ENCODE measurements around the gene MS4A4E.
"Not testable (repeated sequence)": the region's sequence is repeated elsewhere in the genome, so short reads cannot be mapped to it uniquely, and the experiment has no call there.

The MS4A4E gene

GRCh38 chr11:60209977-60210376, 33.0 kb downstream of the MS4A4E start:
- Histone ChIP-seq H3K36me3 (peaks cover 0 to 6% (median 0%) of the 10 kb centered on the region in 11 experiments; a peak in 3 of 22 replicates), H3K4me3 (no peak overlapping the region), H3K9ac (no peak overlapping the region), H3K27ac (no peak overlapping the region), H3K4me1 (peaks cover 0 to 12% (median 0%) of the 10 kb centered on the region in 10 experiments; a peak in 6 of 20 replicates), H3K4me2 (no peak overlapping the region), H3K27me3 (no peaks in the 10 kb centered on the region), H4K20me1 (no peaks in the 10 kb centered on the region), H3K9me3 (replicated peaks in 1 of 11) (0 out of 22 replicates have a peak, but pooled peaks cover 0 to 7% (median 0%) of the 10 kb centered on the region in 11 experiments)
- TF ChIP-seq Cebpa-rat (IDR thresholded peaks at IDR 0.05): no peak

- Histone ChIP-seq H3K36me3 (peaks cover 0 to 6% (median 0%) of the 10 kb centered on the region in 11 experiments; a peak in 3 of 22 replicates), H4K20me1 (no peaks in the 10 kb centered on the region), H3K4me1 (peaks cover 0 to 23% (median 0%) of the 10 kb centered on the region in 10 experiments; a peak in 7 of 20 replicates), H3K9ac (no peak overlapping the region), H3K27ac (no peak overlapping the region), H3K27me3 (no peaks in the 10 kb centered on the region), H3K4me2 (no peak overlapping the region), H3K4me3 (no peak overlapping the region), H3K9me3 (replicated peaks in 1 of 11) (peaks cover 0 to 7% (median 0%) of the 10 kb centered on the region in 11 experiments; a peak in 1 of 22 replicates)
- no peak for TF ChIP-seq Cebpa-rat (IDR thresholded peaks at IDR 0.05)
Observed at GRCh38 chr11:60208951-60209350, 34.0 kb downstream of the MS4A4E start.

GRCh38 chr11:60208146-60208895, 34.6 kb downstream of the MS4A4E start:
- TF ChIP-seq Cebpa-rat (IDR thresholded peaks at IDR 0.05): no peak
- Histone ChIP-seq H3K27ac (no peak overlapping the region), H4K20me1 (no peaks in the 10 kb centered on the region), H3K9ac (no peak overlapping the region), H3K36me3 (peaks cover 0 to 6% (median 0%) of the 10 kb centered on the region in 11 experiments; a peak in 3 of 22 replicates), H3K27me3 (no peaks in the 10 kb centered on the region), H3K4me2 (no peak overlapping the region), H3K4me1 (peaks cover 0 to 28% (median 0%) of the 10 kb centered on the region in 10 experiments; a peak in 7 of 20 replicates), H3K9me3 (replicated peaks in 1 of 11) (peaks cover 0 to 10% (median 0%) of the 10 kb centered on the region in 11 experiments; a peak in 4 of 22 replicates), H3K4me3 (no peak overlapping the region)

- TF ChIP-seq Cebpa-rat (IDR thresholded peaks at IDR 0.05): no peak
- no peaks in the 10 kb centered on the region for H4K20me1 ChIP-seq
- no peaks in the 10 kb centered on the region for H3K27me3 ChIP-seq
- no peak overlapping the region for H3K4me3 ChIP-seq
- H3K36me3 ChIP-seq: peaks cover 0 to 6% (median 0%) of the 10 kb centered on the region in 11 experiments; a peak in 3 of 22 replicates
- H3K27ac ChIP-seq: no peak overlapping the region
- H3K9me3 ChIP-seq (replicated peaks in 1 of 11): peaks cover 11 to 24% (median 13%) of the 10 kb centered on the region in 11 experiments
- no peak overlapping the region for H3K4me2 ChIP-seq
- no peak overlapping the region for H3K9ac ChIP-seq
- peaks cover 0 to 28% (median 0%) of the 10 kb centered on the region in 10 experiments; a peak in 7 of 20 replicates for H3K4me1 ChIP-seq
Observed at GRCh38 chr11:60206616-60207015, 36.3 kb downstream of the MS4A4E start.

- no peak for TF ChIP-seq Cebpa-rat (IDR thresholded peaks at IDR 0.05)
- Histone ChIP-seq H3K4me2 (peak overlapping the region in 4 of 11 experiments; percentile 28 to 70 (median 45); a peak in 7 of 22 replicates), H3K4me1 (peaks cover 0 to 28% (median 0%) of the 10 kb centered on the region in 10 experiments; a peak in 7 of 20 replicates), H3K36me3 (peaks cover 0 to 6% (median 0%) of the 10 kb centered on the region in 11 experiments; a peak in 3 of 22 replicates), H3K9ac (no peak overlapping the region), H3K27me3 (no peaks in the 10 kb centered on the region), H4K20me1 (no peaks in the 10 kb centered on the region), H3K9me3 (replicated peaks in 1 of 11) (peaks cover 14 to 29% (median 17%) of the 10 kb centered on the region in 11 experiments), H3K27ac (peak overlapping the region in 2 of 11 experiments; percentile 35 to 47; a peak in 2 of 22 replicates), H3K4me3 (no peak overlapping the region)
Observed at GRCh38 chr11:60204922-60205321, 38.0 kb downstream of the MS4A4E start.

GRCh38 chr11:60201334-60201733, 41.6 kb downstream of the MS4A4E start:
- not testable (repeated sequence) for H3K27ac ChIP-seq, H3K9ac ChIP-seq, H3K4me3 ChIP-seq, H4K20me1 ChIP-seq, H3K36me3 ChIP-seq, H3K4me2 ChIP-seq, H3K27me3 ChIP-seq
- peaks cover 14 to 28% (median 22%) of the 10 kb centered on the region in 11 experiments for H3K9me3 ChIP-seq (replicated peaks in 1 of 11)
- H3K4me1 ChIP-seq: peaks cover 0 to 49% (median 0%) of the 10 kb centered on the region in 10 experiments; a peak in 8 of 20 replicates

- Histone ChIP-seq H4K20me1 (no peaks in the 10 kb centered on the region), H3K27ac (peak overlapping the region in 2 of 11 experiments; percentile 95 to 96; a peak in 1 of 22 replicates), H3K4me1 (peaks cover 11 to 59% (median 21%) of the 10 kb centered on the region in 10 experiments; a peak in 17 of 20 replicates), H3K9ac (no peak overlapping the region), H3K9me3 (replicated peaks in 1 of 11) (peaks cover 26 to 42% (median 28%) of the 10 kb centered on the region in 11 experiments), H3K4me2 (peak overlapping the region in 2 of 11 experiments; percentile 56 to 77; a peak in 4 of 22 replicates), H3K36me3 (peaks cover 0 to 3% (median 0%) of the 10 kb centered on the region in 11 experiments; a peak in 1 of 22 replicates), H3K27me3 (no peaks in the 10 kb centered on the region), H3K4me3 (no peak overlapping the region)
- no peak for TF ChIP-seq Cebpa-rat (IDR thresholded peaks at IDR 0.05)
Observed at GRCh38 chr11:60197442-60197841, 45.5 kb downstream of the MS4A4E start.

- Histone ChIP-seq H3K4me1 (peaks cover 11 to 66% (median 21%) of the 10 kb centered on the region in 10 experiments; a peak in 17 of 20 replicates), H3K36me3 (0 out of 22 replicates have a peak, but pooled peaks cover 0 to 3% (median 0%) of the 10 kb centered on the region in 11 experiments), H3K4me3 (no peak overlapping the region), H3K27me3 (no peaks in the 10 kb centered on the region), H3K4me2 (peak overlapping the region in 5 of 11 experiments; percentile 4 to 85 (median 50); a peak in 9 of 22 replicates), H3K9ac (peak overlapping the region in 3 of 11 experiments; percentile 65 to 88 (median 79); a peak in 6 of 22 replicates), H4K20me1 (no peaks in the 10 kb centered on the region), H3K27ac (peak overlapping the region in 7 of 11 experiments; percentile 20 to 96 (median 36); a peak in 12 of 22 replicates), H3K9me3 (replicated peaks in 1 of 11) (peaks cover 21 to 44% (median 28%) of the 10 kb centered on the region in 11 experiments)
- no peak for TF ChIP-seq Cebpa-rat (IDR thresholded peaks at IDR 0.05)
Observed at GRCh38 chr11:60195923-60196368, 47.0 kb downstream of the MS4A4E start.

- Histone ChIP-seq H3K36me3 (peaks cover 0 to 3% (median 0%) of the 10 kb centered on the region in 11 experiments; a peak in 1 of 22 replicates), H3K4me1 (peaks cover 11 to 74% (median 22%) of the 10 kb centered on the region in 10 experiments; a peak in 17 of 20 replicates), H4K20me1 (no peaks in the 10 kb centered on the region), H3K27ac (peak overlapping the region; percentile 32 to 72 (median 63); a peak in 19 of 22 replicates), H3K9me3 (replicated peaks in 1 of 11) (peaks cover 21 to 58% (median 30%) of the 10 kb centered on the region in 11 experiments), H3K27me3 (no peaks in the 10 kb centered on the region), H3K4me3 (no peak overlapping the region), H3K4me2 (peak overlapping the region; percentile 12 to 82 (median 36); a peak in 20 of 22 replicates), H3K9ac (peak overlapping the region in 7 of 11 experiments; percentile 8 to 50 (median 42); a peak in 9 of 22 replicates)
- no peak for TF ChIP-seq Cebpa-rat (IDR thresholded peaks at IDR 0.05)
Observed at GRCh38 chr11:60194511-60194910, 48.4 kb downstream of the MS4A4E start.

All from BLaER1 treated with 17β-estradiol and CSF1 and Interleukin-3, amounts not matched to agents 10 nM and 100 nM (cell line).